MG63 (cell line): ENCODE measurements around the gene ERBB4. TPM values are rescaled to one million over a fixed set of nuclear protein-coding genes. Genes with fewer than 3 reads are reported as not detected.

Experiments used
- DNase-seq: peaks from one replicate; pipeline ENCODE4 v3.0.0-alpha.2; 2020
- H3K27me3 ChIP-seq: fragments of 250-450 bp; sonication (Bioruptor Pico); 2 replicates; pipeline ENCODE4 v1.5.1; 2020; ENCODE audit warnings: mild to moderate bottlenecking, moderate library complexity
- H3K36me3 ChIP-seq: fragments of 250-450 bp; sonication (Bioruptor Pico); 2 replicates; pipeline ENCODE4 v1.5.1; 2020; ENCODE audit warnings: mild to moderate bottlenecking, moderate library complexity
- H3K4me3 ChIP-seq: fragments of 250-450 bp; sonication (Bioruptor Pico); 2 replicates; pipeline ENCODE4 v1.5.1; 2020; ENCODE audit warnings: mild to moderate bottlenecking, moderate library complexity
- H3K9me3 ChIP-seq: fragments of 250-450 bp; sonication (Bioruptor Pico); 2 replicates; pipeline ENCODE4 v1.5.1; 2020; ENCODE audit warnings: mild to moderate bottlenecking, moderate library complexity
- total RNA-seq: library from RNA; depleted of rRNA; stranded (reverse); fragments of >200 nt; shearing (Covaris generic); gene quantifications from 2 replicates; pipeline ENCODE4 v1.2.3, GENCODE V29; 2014; ENCODE audit warnings: low replicate concordance

The ERBB4 gene
- total RNA-seq, 1 experiment from 2014 or later: 0.07 TPM

DNA sequence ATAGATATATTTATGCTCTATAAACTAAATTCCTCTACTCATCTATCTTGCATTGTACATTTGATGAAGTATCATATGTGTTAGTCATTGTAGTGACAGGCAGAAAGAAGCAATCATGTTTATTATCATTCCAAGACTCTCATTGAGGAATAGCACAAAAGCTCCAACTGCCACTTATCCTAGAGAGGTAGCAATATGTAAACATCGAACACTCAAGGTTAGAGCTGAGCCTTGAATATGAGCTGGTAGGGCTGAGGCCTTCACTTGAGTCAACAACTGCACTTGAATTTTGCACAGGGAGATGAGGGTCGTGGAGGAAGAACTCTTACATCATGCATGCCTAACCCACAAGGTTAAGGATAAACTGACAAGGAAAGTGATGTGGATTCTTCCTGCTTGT lies 1081.3 kb downstream of the ERBB4 start:
- no peaks in the 10 kb centered on the region for H3K9me3 ChIP-seq
- H3K27me3 ChIP-seq: no peaks in the 10 kb centered on the region
- no peaks in the 10 kb centered on the region for H3K36me3 ChIP-seq
- DNase-seq: no peak
- no peak overlapping the region for H3K4me3 ChIP-seq

DNA sequence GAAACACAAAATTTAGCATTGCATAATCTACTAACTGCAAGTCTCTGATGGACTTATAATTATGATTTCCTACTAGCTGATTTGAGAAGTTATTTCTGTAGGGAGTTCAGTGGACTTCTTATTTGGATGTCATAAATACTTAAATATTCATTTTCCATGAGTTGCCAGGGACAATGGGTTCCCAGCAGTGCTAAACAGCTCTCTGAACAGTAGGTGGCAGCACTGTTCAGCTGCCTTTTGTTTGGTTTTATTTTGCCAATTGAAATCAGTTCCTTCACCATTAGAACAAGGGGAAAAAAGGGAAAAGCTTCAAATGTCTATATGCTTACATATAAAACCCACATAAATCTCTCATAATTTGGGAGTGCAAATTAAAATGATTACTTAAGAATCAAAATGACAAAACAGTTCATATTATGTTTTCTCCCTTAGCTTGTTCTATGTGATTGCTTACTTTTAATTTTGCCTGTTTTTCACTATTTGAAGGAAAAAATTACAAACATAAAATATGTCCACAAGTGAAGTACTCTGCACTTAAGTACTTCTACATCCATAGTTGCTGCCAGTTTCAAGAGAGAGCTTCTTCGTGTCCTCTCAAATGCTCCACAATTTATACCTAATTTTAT lies 1083.3 kb downstream of the ERBB4 start:
- Histone ChIP-seq H3K36me3 (no peaks in the 10 kb centered on the region), H3K27me3 (no peaks in the 10 kb centered on the region), H3K9me3 (no peaks in the 10 kb centered on the region), H3K4me3 (no peak overlapping the region)
- peak; percentile 9 for DNase-seq

GRCh38 chr2:211454679-211455078 lies 1083.9 kb downstream of the ERBB4 start:
- no peak for DNase-seq
- H3K36me3 ChIP-seq: no peaks in the 10 kb centered on the region

DNA sequence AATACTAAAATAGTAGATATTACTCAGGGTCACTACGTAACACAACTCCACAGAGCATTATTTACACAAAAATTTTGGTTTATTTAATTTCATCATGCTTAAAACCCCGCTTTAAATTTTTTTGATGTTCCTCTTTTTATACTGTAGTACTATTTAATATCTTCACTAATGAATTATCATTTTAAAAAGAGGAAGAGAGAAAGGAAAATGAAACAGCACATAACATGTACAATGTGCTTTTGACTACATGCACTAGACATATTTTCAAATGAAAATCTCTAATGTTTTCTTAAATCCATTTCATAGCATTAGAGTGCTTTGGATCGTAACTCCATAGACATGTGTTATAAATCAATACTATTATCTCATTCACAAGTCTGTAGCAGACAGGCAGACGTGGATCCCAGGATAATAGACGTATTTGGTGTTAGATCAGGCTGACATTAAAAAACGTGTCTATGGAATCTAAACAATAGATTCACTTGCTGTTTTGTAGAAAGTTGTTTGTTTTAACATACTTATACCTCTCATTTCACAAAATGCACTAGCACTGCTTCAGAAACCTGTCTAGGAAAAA lies 1085.2 kb downstream of the ERBB4 start:
- DNase-seq: no peak
- Histone ChIP-seq H3K4me3 (no peak overlapping the region), H3K9me3 (no peaks in the 10 kb centered on the region), H3K36me3 (no peaks in the 10 kb centered on the region), H3K27me3 (no peaks in the 10 kb centered on the region)

More at GRCh38 chr2:211454679-211455078, 1083.9 kb downstream of the ERBB4 start:
- Histone ChIP-seq H3K4me3 (no peak overlapping the region), H3K27me3 (no peaks in the 10 kb centered on the region), H3K9me3 (no peaks in the 10 kb centered on the region)

GRCh38 chr2:211451642-211452041 lies 1087.0 kb downstream of the ERBB4 start:
- Histone ChIP-seq H3K27me3 (no peaks in the 10 kb centered on the region), H3K9me3 (no peaks in the 10 kb centered on the region), H3K4me3 (no peak overlapping the region), H3K36me3 (no peaks in the 10 kb centered on the region)
- DNase-seq: no peak

DNA sequence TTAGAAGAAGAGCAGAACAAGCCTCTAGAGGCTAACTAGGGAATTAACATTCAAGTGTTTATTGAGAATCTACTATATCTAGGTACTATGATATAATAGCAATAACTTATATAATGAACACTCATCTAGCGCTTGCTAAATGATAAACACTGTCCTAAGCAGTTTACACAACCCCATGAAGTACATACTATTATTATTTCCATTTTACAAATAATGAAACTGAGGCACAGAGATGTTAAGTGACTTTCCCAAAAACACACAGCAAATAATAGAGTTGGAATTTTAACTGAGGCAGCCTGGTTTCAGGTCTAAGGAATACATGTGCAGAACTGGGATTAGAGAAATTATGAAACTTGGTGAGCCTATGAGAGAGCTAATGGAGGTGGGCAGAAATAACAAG lies 1088.8 kb downstream of the ERBB4 start:
- H3K27me3 ChIP-seq: no peaks in the 10 kb centered on the region
- no peaks in the 10 kb centered on the region for H3K36me3 ChIP-seq
- no peak for DNase-seq
- no peak overlapping the region for H3K4me3 ChIP-seq
- no peaks in the 10 kb centered on the region for H3K9me3 ChIP-seq

DNA sequence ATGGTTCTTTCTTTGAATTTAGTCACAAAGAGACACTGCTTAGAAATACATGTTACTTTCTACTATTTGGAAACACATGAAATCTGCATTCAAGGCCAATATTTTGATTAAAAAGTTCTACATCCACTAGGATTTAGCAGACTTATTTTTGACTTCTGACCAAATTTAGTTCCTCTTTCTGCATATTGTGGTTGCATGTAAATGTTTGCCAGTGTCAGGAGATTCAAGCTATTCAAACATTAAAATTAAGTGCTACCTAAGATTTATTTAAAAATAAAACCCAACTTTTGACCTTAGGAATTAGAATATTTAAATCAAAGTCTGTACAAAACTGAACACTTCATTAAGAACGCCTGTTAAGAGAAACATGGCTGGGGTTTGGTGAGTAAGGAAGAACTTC lies 1091.1 kb downstream of the ERBB4 start:
- DNase-seq: no peak
- no peaks in the 10 kb centered on the region for H3K36me3 ChIP-seq
- H3K27me3 ChIP-seq: no peaks in the 10 kb centered on the region
- no peaks in the 10 kb centered on the region for H3K9me3 ChIP-seq
- H3K4me3 ChIP-seq: no peak overlapping the region

DNA sequence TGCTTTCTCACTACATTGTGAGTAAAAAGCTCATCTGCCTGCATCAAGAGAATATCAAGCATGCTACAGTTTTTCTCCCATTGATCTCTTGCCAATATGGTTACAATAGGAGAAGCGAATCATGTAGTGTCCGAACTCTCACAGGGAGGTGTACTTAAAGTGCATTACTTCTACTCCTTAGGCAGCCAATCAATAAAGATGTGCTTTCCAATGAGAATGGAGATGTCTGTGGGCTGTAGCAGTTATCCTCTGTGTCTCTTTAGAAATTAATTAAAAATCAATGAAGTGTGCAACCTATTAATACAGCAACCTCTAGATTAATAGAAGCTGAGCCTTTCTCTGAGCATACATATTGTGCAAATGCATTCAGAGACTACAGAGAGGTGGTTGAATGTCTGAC lies 1098.5 kb downstream of the ERBB4 start:
- no peak for DNase-seq
- Histone ChIP-seq H3K9me3 (no peaks in the 10 kb centered on the region), H3K4me3 (no peak overlapping the region), H3K36me3 (no peaks in the 10 kb centered on the region), H3K27me3 (no peaks in the 10 kb centered on the region)

GRCh38 chr2:211439011-211439410 lies 1099.6 kb downstream of the ERBB4 start:
- Histone ChIP-seq H3K27me3 (no peaks in the 10 kb centered on the region), H3K9me3 (no peaks in the 10 kb centered on the region), H3K4me3 (no peak overlapping the region), H3K36me3 (no peaks in the 10 kb centered on the region)
- DNase-seq: no peak

DNA sequence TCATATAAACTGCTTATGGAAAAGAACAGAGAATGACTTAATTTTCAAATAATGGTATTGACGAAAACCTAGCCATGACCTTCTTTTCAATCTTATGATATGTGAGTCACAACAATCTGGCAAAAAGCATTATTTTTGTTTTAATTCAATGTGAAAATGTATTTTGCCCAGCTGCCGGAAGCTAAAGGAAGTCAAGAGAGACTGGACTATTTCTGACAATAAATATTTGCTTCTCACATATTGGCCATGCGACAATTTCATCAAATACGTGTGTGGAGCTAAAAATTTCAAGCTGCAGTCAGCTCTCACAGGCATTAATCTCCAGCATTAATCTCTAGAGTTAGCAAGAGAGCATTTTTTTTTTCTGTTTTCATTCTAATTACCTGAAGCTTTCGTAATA lies 1101.2 kb downstream of the ERBB4 start:
- no peak overlapping the region for H3K4me3 ChIP-seq
- H3K9me3 ChIP-seq: no peaks in the 10 kb centered on the region
- H3K27me3 ChIP-seq: no peaks in the 10 kb centered on the region
- no peak for DNase-seq
- H3K36me3 ChIP-seq: no peaks in the 10 kb centered on the region

DNA sequence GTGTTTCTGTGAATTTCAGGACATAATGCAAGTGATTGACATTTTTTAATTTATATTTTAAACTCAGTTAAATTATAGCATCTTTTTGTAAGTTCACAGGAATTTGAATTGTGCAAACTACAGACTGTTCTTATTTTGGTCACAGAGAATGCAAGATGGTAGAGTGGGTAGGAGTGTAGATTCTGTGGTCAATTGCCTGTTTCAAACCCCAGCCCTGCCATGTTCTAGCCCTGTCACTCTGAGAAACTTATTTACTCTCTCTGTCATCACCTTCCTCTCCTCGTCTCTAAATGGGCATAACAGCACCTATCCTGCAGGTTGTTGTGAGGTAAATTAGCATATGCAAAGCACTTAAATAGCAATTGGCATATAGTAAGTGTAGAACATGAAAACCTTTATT lies 1102.4 kb downstream of the ERBB4 start:
- DNase-seq: no peak
- Histone ChIP-seq H3K36me3 (no peaks in the 10 kb centered on the region), H3K27me3 (no peaks in the 10 kb centered on the region), H3K9me3 (no peaks in the 10 kb centered on the region), H3K4me3 (no peak overlapping the region)

- Histone ChIP-seq H3K4me3 (no peak overlapping the region), H3K9me3 (no peaks in the 10 kb centered on the region), H3K36me3 (no peaks in the 10 kb centered on the region), H3K27me3 (no peaks in the 10 kb centered on the region)
- no peak for DNase-seq
Observed at GRCh38 chr2:211435331-211435730, 1103.3 kb downstream of the ERBB4 start.

GRCh38 chr2:211434773-211435172 lies 1103.8 kb downstream of the ERBB4 start:
- no peaks in the 10 kb centered on the region for H3K27me3 ChIP-seq
- H3K36me3 ChIP-seq: no peaks in the 10 kb centered on the region

GRCh38 chr2:211429256-211429920 lies 1109.2 kb downstream of the ERBB4 start:
- H3K9me3 ChIP-seq: no peaks in the 10 kb centered on the region
- no peak for DNase-seq
- H3K27me3 ChIP-seq: no peaks in the 10 kb centered on the region

More at GRCh38 chr2:211434773-211435172, 1103.8 kb downstream of the ERBB4 start:
- Histone ChIP-seq H3K9me3 (no peaks in the 10 kb centered on the region), H3K4me3 (no peak overlapping the region)
- DNase-seq: no peak

GRCh38 chr2:211426240-211426639 lies 1112.4 kb downstream of the ERBB4 start:
- DNase-seq: no peak
- no peaks in the 10 kb centered on the region for H3K9me3 ChIP-seq
- no peaks in the 10 kb centered on the region for H3K36me3 ChIP-seq
- H3K4me3 ChIP-seq: no peak overlapping the region
- H3K27me3 ChIP-seq: no peaks in the 10 kb centered on the region

More at GRCh38 chr2:211429256-211429920, 1109.2 kb downstream of the ERBB4 start:
- Histone ChIP-seq H3K36me3 (no peaks in the 10 kb centered on the region), H3K4me3 (no peak overlapping the region)

DNA sequence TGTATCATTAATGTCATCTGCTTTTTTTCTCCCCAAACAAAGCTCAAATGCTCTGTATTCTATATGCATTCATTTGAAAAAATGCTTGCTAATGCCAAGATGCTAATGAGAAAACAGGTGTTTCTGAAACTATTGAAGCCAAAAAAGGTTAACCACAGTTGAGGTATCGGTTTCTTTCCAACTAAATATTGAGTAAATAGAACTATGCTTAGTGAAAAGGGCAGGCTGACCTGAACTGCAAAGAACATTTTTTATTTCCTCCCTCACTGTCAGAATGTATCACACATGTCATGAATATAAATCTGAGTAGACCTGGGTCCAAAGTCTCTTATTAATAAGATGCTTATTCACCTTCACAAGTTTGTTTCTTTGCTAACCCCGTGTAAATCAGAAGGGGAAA lies 1115.6 kb downstream of the ERBB4 start:
- Histone ChIP-seq H3K9me3 (no peaks in the 10 kb centered on the region), H3K36me3 (no peaks in the 10 kb centered on the region), H3K4me3 (no peak overlapping the region), H3K27me3 (no peaks in the 10 kb centered on the region)
- no peak for DNase-seq

- no peak for DNase-seq
- Histone ChIP-seq H3K27me3 (no peaks in the 10 kb centered on the region), H3K4me3 (no peak overlapping the region), H3K36me3 (no peaks in the 10 kb centered on the region), H3K9me3 (no peaks in the 10 kb centered on the region)
Observed at GRCh38 chr2:211417544-211417943, 1121.1 kb downstream of the ERBB4 start.

- Histone ChIP-seq H3K4me3 (no peak overlapping the region), H3K9me3 (no peaks in the 10 kb centered on the region), H3K27me3 (no peaks in the 10 kb centered on the region), H3K36me3 (no peaks in the 10 kb centered on the region)
- no peak for DNase-seq
Observed at GRCh38 chr2:211416373-211416772, 1122.2 kb downstream of the ERBB4 start.
